PC-9 (cell line): ENCODE results near the gene HPD. TPM values are rescaled to one million over a fixed set of nuclear protein-coding genes. Genes with fewer than 3 reads are reported as not detected.

Experiments
- BruUV-seq: library from RNA; stranded (reverse); fragments of 400-500 nt; replicated peaks from 2 replicates; lab custom pipeline; 2021; lab: Mats Ljungman, UMichigan
- CTCF ChIA-PET: fragments of 300-600 bp; sonication (Branson Sonifier 250); formaldehyde crosslinking; loops from one replicate; lab custom pipeline; 2022; ENCODE audit warnings: antibody characterized with exemption; lab: Charles Lee
- POLR2A ChIA-PET: fragments of 300-600 bp; sonication (Branson Sonifier 250); formaldehyde crosslinking; loops from one replicate; lab custom pipeline; 2022; ENCODE audit warnings: antibody characterized with exemption; ENCODE audit not compliant: unreplicated experiment; lab: Charles Lee
- DNase-seq, 2 experiments: peaks; one replicate each; pipeline versions ENCODE4 v3.0.0 to v3.0.0-alpha.2; 2015 to 2022; ENCODE audit warnings: mixed read lengths in 1 of 2
- H2AFZ ChIP-seq: fragments of 200-600 bp; sonication (generic); 2 replicates; pipeline ENCODE4 v1.8.1; 2017; ENCODE audit warnings: antibody characterized with exemption
- H3F3A ChIP-seq: fragments of 200-600 bp; sonication (generic); 2 replicates; pipeline ENCODE4 v1.8.1; 2017; ENCODE audit warnings: antibody characterized with exemption, mild to moderate bottlenecking, low read depth; ENCODE audit not compliant: insufficient read depth
- H3K27ac ChIP-seq: fragments of 200-600 bp; sonication (generic); 2 replicates; pipeline ENCODE4 v1.6.1; 2016; ENCODE audit warnings: mixed run types
- H3K27me3 ChIP-seq: fragments of 200-600 bp; sonication (generic); 2 replicates; pipeline ENCODE4 v1.6.1; 2016; ENCODE audit warnings: low read depth, mixed run types; ENCODE audit not compliant: insufficient read depth
- H3K36me3 ChIP-seq: fragments of 200-600 bp; sonication (generic); 2 replicates; pipeline ENCODE4 v1.6.1; 2016; ENCODE audit warnings: low read depth, mixed run types
- H3K4me1 ChIP-seq: fragments of 200-600 bp; sonication (generic); replicated peaks from 2 replicates; pipeline ENCODE4 v1.6.1; 2016; ENCODE audit warnings: mixed run types; ENCODE audit not compliant: insufficient read depth
- H3K4me2 ChIP-seq: fragments of 200-600 bp; sonication (generic); 2 replicates; pipeline ENCODE4 v1.6.1; 2017; ENCODE audit warnings: mixed run types
- H3K4me3 ChIP-seq: fragments of 200-600 bp; sonication (generic); 2 replicates; pipeline ENCODE4 v1.6.1; 2016; ENCODE audit warnings: mixed run types
- H3K79me2 ChIP-seq: fragments of 200-600 bp; sonication (generic); 2 replicates; pipeline ENCODE4 v1.6.1; 2017; ENCODE audit warnings: low read depth, mixed run types
- H3K9me2 ChIP-seq: fragments of 200-600 bp; sonication (generic); 2 replicates; pipeline ENCODE4 v1.8.1; 2017; ENCODE audit warnings: mild to moderate bottlenecking; ENCODE audit not compliant: insufficient read depth
- H3K9me3 ChIP-seq: fragments of 200-600 bp; sonication (generic); 2 replicates; pipeline ENCODE4 v1.8.1; 2016; ENCODE audit warnings: low read depth; ENCODE audit not compliant: insufficient read depth
- H4K20me1 ChIP-seq: fragments of 200-600 bp; sonication (generic); 2 replicates; pipeline ENCODE4 v1.8.1; 2017; ENCODE audit not compliant: insufficient read depth
- EZH2 ChIP-seq: fragments of 200-600 bp; sonication (generic); IDR thresholded peaks from 2 replicates; pipeline ENCODE4 v1.8.0; 2017; ENCODE audit warnings: antibody characterized with exemption, low read depth
- intact Hi-C: fragments of 100-400 bp; cut with micrococcal nuclease; formaldehyde crosslinking; loops from one replicate; pipeline ENCODE4 v1.10.0; 2022; ENCODE audit not compliant: unreplicated experiment
- total RNA-seq: library from RNA; stranded (reverse); gene quantifications from 2 replicates; pipeline ENCODE4 v1.2.3, GENCODE V29; 2021
- TF ChIP-seq, protein P1 (sequence below): fragments of 200-600 bp; sonication (generic); conservative IDR thresholded peaks from 2 replicates; pipeline ENCODE4 v1.6.1; 2017; ENCODE audit warnings: mixed run types, antibody characterized with exemption, mild to moderate bottlenecking, moderate library complexity

The HPD gene
- total RNA-seq, 1 experiment from 2014 or later = 0.92 TPM

GRCh38 chr12:121849665-121850064, 9.0 kb downstream of the HPD start:
- H3K27me3 ChIP-seq = no peaks in the 10 kb centered on the region
- H3K4me3 ChIP-seq = no peak overlapping the region
- no peaks in the 10 kb centered on the region for H3F3A ChIP-seq
- TF ChIP-seq, protein P1, sequence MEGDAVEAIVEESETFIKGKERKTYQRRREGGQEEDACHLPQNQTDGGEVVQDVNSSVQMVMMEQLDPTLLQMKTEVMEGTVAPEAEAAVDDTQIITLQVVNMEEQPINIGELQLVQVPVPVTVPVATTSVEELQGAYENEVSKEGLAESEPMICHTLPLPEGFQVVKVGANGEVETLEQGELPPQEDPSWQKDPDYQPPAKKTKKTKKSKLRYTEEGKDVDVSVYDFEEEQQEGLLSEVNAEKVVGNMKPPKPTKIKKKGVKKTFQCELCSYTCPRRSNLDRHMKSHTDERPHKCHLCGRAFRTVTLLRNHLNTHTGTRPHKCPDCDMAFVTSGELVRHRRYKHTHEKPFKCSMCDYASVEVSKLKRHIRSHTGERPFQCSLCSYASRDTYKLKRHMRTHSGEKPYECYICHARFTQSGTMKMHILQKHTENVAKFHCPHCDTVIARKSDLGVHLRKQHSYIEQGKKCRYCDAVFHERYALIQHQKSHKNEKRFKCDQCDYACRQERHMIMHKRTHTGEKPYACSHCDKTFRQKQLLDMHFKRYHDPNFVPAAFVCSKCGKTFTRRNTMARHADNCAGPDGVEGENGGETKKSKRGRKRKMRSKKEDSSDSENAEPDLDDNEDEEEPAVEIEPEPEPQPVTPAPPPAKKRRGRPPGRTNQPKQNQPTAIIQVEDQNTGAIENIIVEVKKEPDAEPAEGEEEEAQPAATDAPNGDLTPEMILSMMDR = no peak
- no peak for TF ChIP-seq EZH2
- ChIA-PET CTCF (no interaction called here), POLR2A (no interaction called here)
- no TSS peak for BruUV-seq
- H2AFZ ChIP-seq = no peak overlapping the region
- no peaks in the 10 kb centered on the region for H3K36me3 ChIP-seq
- DNase-seq = no peak
- H3K4me2 ChIP-seq = no peak overlapping the region
- H3K27ac ChIP-seq = no peak overlapping the region
- no peaks in the 10 kb centered on the region for H3K9me2 ChIP-seq
- H3K4me1 ChIP-seq = no peaks in the 10 kb centered on the region
- intact Hi-C loops = no loop called here
- no peaks in the 10 kb centered on the region for H3K9me3 ChIP-seq
- no peaks in the 10 kb centered on the region for H3K79me2 ChIP-seq
- H4K20me1 ChIP-seq = no peaks in the 10 kb centered on the region

DNA sequence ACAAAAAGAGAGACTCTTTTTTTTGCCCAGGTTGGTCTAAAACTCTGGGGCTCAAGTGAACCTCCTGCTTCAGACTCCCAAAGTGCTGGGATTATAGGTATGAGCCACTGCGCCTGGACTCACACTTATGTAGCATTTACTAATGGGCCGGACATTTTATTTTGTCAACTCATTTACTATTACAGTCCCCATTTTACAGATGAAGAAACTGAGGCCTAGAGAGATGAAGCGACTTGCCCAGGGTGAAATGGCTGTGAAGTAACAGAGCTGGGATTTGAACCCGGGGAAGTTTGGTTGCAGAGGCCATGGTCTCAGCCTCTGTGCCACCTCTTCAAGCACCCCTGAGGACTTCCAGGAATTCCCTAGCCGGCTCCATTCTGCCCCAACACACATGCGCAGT, 9.4 kb downstream of the HPD start:
- TF ChIP-seq, protein P1 = no peak
- no peak for TF ChIP-seq EZH2
- Histone ChIP-seq H3F3A (no peaks in the 10 kb centered on the region), H3K79me2 (no peaks in the 10 kb centered on the region), H2AFZ (no peak overlapping the region), H3K36me3 (no peaks in the 10 kb centered on the region), H3K9me3 (no peaks in the 10 kb centered on the region), H3K4me1 (no peaks in the 10 kb centered on the region), H3K27me3 (no peaks in the 10 kb centered on the region), H3K9me2 (no peaks in the 10 kb centered on the region), H3K27ac (no peak overlapping the region), H4K20me1 (no peaks in the 10 kb centered on the region), H3K4me3 (no peak overlapping the region), H3K4me2 (no peak overlapping the region)
- no TSS peak for BruUV-seq
- DNase-seq = no peak
- ChIA-PET CTCF (no interaction called here), POLR2A (interaction anchor here (0.7 kb wide), 1 partner anchor 143 kb away, joined by 3 read pairs; no protein-coding TSS in a partner anchor)
- intact Hi-C loops = no loop called here

- CTCF ChIA-PET = interaction anchor here (0.6 kb wide), 1 partner anchor 29 kb away, joined by 8 read pairs; no protein-coding TSS in a partner anchor
- Histone ChIP-seq H2AFZ (no peak overlapping the region), H3K79me2 (no peaks in the 10 kb centered on the region), H3F3A (peaks cover 13% of the 10 kb centered on the region; the same call in 1 of the 2 replicates), H3K27ac (no peak overlapping the region), H3K27me3 (no peaks in the 10 kb centered on the region), H3K9me2 (no peaks in the 10 kb centered on the region), H4K20me1 (no peaks in the 10 kb centered on the region), H3K4me2 (no peak overlapping the region), H3K4me1 (no peaks in the 10 kb centered on the region; the same call in 1 of the 2 replicates), H3K4me3 (no peak overlapping the region), H3K36me3 (no peaks in the 10 kb centered on the region), H3K9me3 (no peaks in the 10 kb centered on the region)
- BruUV-seq = no TSS peak
- TF ChIP-seq EZH2 = no peak
- TF ChIP-seq, protein P1 = no peak
- DNase-seq = no peak
- POLR2A ChIA-PET = interaction anchor here (0.6 kb wide), 1 partner anchor 44 kb away, joined by 3 read pairs; no protein-coding TSS in a partner anchor
- intact Hi-C loops = no loop called here
Observed at GRCh38 chr12:121845701-121846100, 13.0 kb downstream of the HPD start.
